ENCODE data around the gene CNNM1.

Gene CNNM1

GRCh38 chr10:99430116-99430450, 100.9 kb downstream of the CNNM1 start:
- peak overlapping the region; percentile 70 for H3K4me3 ChIP-seq (ENCODE audit: low read depth, low read length)
- TF ChIP-seq CTCF (IDR thresholded peaks at IDR 0.05; ENCODE audit: borderline replicate concordance, insufficient read depth, low read depth, low read length): no peak

GRCh38 chr10:99430451-99431189, 101.5 kb downstream of the CNNM1 start, which contains the start of gene GOT1:
TSS of gene GOT1 (minus strand) at chr10:99430624. CDS start at chr10:99430565, 59 bp downstream.
- H3K4me3 ChIP-seq (ENCODE audit: low read depth, low read length): peak within 1 kb of the TSS; percentile 70
- no peak for TF ChIP-seq CTCF (IDR thresholded peaks at IDR 0.05; ENCODE audit: borderline replicate concordance, insufficient read depth, low read depth, low read length)

GRCh38 chr10:99431190-99431760, 102.1 kb downstream of the CNNM1 start:
- TF ChIP-seq CTCF (IDR thresholded peaks at IDR 0.05; ENCODE audit: borderline replicate concordance, insufficient read depth, low read depth, low read length): no peak
- peak overlapping the region; percentile 70 for H3K4me3 ChIP-seq (ENCODE audit: low read depth, low read length)

- no peak overlapping the region for H3K4me3 ChIP-seq (ENCODE audit: low read depth, low read length)
- no peak for TF ChIP-seq CTCF (IDR thresholded peaks at IDR 0.05; ENCODE audit: borderline replicate concordance, insufficient read depth, low read depth, low read length)
Measured at GRCh38 chr10:99432047-99432446, 102.9 kb downstream of the CNNM1 start.

GRCh38 chr10:99432881-99433280, 103.7 kb downstream of the CNNM1 start:
- H3K4me3 ChIP-seq (ENCODE audit: low read depth, low read length): no peak overlapping the region
- no peak for TF ChIP-seq CTCF (IDR thresholded peaks at IDR 0.05; ENCODE audit: borderline replicate concordance, insufficient read depth, low read depth, low read length)

- no peak for TF ChIP-seq CTCF (IDR thresholded peaks at IDR 0.05; ENCODE audit: borderline replicate concordance, insufficient read depth, low read depth, low read length)
- no peak overlapping the region for H3K4me3 ChIP-seq (ENCODE audit: low read depth, low read length)
Measured at GRCh38 chr10:99433378-99434020, 104.3 kb downstream of the CNNM1 start.

All from GM12875 (cell line).